ENCODE results near the gene GALNT14.
A peak's percentile ranks its signal among the peaks of the same experiment; 100 is the strongest.

Gene GALNT14

GRCh38 chr2:30974092-30974491 is 164.1 kb downstream of the GALNT14 start:
- DNase-seq (ENCODE audit: low read depth): no peak
- no peak overlapping the region for H3K4me3 ChIP-seq (ENCODE audit: low read length)
- no peak for TF ChIP-seq CTCF (conservative IDR thresholded peaks at IDR 0.05; ENCODE audit: low read length)

- no peak overlapping the region for H3K4me3 ChIP-seq (ENCODE audit: low read length)
- peak; percentile 23 for DNase-seq (ENCODE audit: low read depth)
- no peak for TF ChIP-seq CTCF (conservative IDR thresholded peaks at IDR 0.05; ENCODE audit: low read length)
These were observed 166.8 kb downstream of the GALNT14 start for GRCh38 chr2:30971231-30972025.

- no peak for TF ChIP-seq CTCF (conservative IDR thresholded peaks at IDR 0.05; ENCODE audit: low read length)
- no peak for DNase-seq (ENCODE audit: low read depth)
- no peak overlapping the region for H3K4me3 ChIP-seq (ENCODE audit: low read length)
These were observed 169.4 kb downstream of the GALNT14 start for GRCh38 chr2:30968660-30969397.

- TF ChIP-seq CTCF (conservative IDR thresholded peaks at IDR 0.05; ENCODE audit: low read length): no peak
- no peak overlapping the region for H3K4me3 ChIP-seq (ENCODE audit: low read length)
- no peak for DNase-seq (ENCODE audit: low read depth)
These were observed 171.5 kb downstream of the GALNT14 start for GRCh38 chr2:30966786-30967185.

GRCh38 chr2:30965022-30965531 is 173.2 kb downstream of the GALNT14 start:
- no peak for DNase-seq (ENCODE audit: low read depth)
- H3K4me3 ChIP-seq (ENCODE audit: low read length): no peak overlapping the region
- TF ChIP-seq CTCF (conservative IDR thresholded peaks at IDR 0.05; ENCODE audit: low read length): no peak

GRCh38 chr2:30964334-30965005 is 173.8 kb downstream of the GALNT14 start:
- no peak overlapping the region for H3K4me3 ChIP-seq (ENCODE audit: low read length)
- TF ChIP-seq CTCF (conservative IDR thresholded peaks at IDR 0.05; ENCODE audit: low read length): no peak
- DNase-seq (ENCODE audit: low read depth): no peak
